HG03520 (cell line): ENCODE results near the gene MACO1.

Source experiments
- ATAC-seq: cut with Tn5 transposase; IDR thresholded peaks from one replicate; pipeline ENCODE4 v1.9.1; 2021; ENCODE audit warnings: mild to moderate bottlenecking, moderate library complexity; ENCODE audit not compliant: unreplicated experiment

The MACO1 gene

GRCh38 chr1:25520446-25521061, 89.9 kb downstream of the MACO1 start:
- ATAC-seq, result no peak

- ATAC-seq, result no peak
Measured at GRCh38 chr1:25522031-25522655, 91.4 kb downstream of the MACO1 start.

GRCh38 chr1:25523542-25523941, 92.8 kb downstream of the MACO1 start:
- ATAC-seq, result no peak

- no peak for ATAC-seq
Measured at GRCh38 chr1:25524568-25525360, 94.1 kb downstream of the MACO1 start.

GRCh38 chr1:25525361-25525688, 94.6 kb downstream of the MACO1 start:
- no peak for ATAC-seq

- no peak for ATAC-seq
Measured at GRCh38 chr1:25526753-25527152, 96.1 kb downstream of the MACO1 start.

GRCh38 chr1:25527226-25527846, 96.6 kb downstream of the MACO1 start:
- no peak for ATAC-seq

GRCh38 chr1:25527946-25528595, 97.4 kb downstream of the MACO1 start:
- ATAC-seq, result no peak

- ATAC-seq, result no peak
Measured at GRCh38 chr1:25528881-25529517, 98.3 kb downstream of the MACO1 start.

GRCh38 chr1:25529518-25530185, 99.0 kb downstream of the MACO1 start:
- ATAC-seq, result no peak

GRCh38 chr1:25530186-25531081, 99.7 kb downstream of the MACO1 start:
- ATAC-seq, result no peak

- no peak for ATAC-seq
Measured at GRCh38 chr1:25531082-25531461, 100.4 kb downstream of the MACO1 start.

GRCh38 chr1:25532970-25533369, 102.3 kb downstream of the MACO1 start:
- no peak for ATAC-seq

- ATAC-seq, result no peak
Measured at GRCh38 chr1:25533775-25534409, 103.2 kb downstream of the MACO1 start.

GRCh38 chr1:25534410-25534788, 103.7 kb downstream of the MACO1 start:
- no peak for ATAC-seq

GRCh38 chr1:25536124-25536523, 105.4 kb downstream of the MACO1 start:
- no peak for ATAC-seq

GRCh38 chr1:25537153-25537831, 106.6 kb downstream of the MACO1 start:
- ATAC-seq, result no peak

GRCh38 chr1:25538191-25538767, 107.6 kb downstream of the MACO1 start:
- no peak for ATAC-seq
